Thymus (tissue), 11 donors: ENCODE measurements around the gene PTPN3. TPM values are rescaled to one million over a fixed set of nuclear protein-coding genes. Genes with fewer than 3 reads are reported as not detected.
"Not testable (repeated sequence)": the region's sequence is repeated elsewhere in the genome, so short reads cannot be mapped to it uniquely, and the experiment has no call there.

ENCODE experiments used
- DNase-seq, 9 donors: peaks; one replicate each; pipeline ENCODE4 v3.0.0-alpha.2; 2013; ENCODE audit warnings: low spot score in 9 of 9, low read depth in 6 of 9, missing footprints in 1 of 9
- H3K27ac ChIP-seq, 2 donors: one replicate each; pipeline ENCODE4 v1.5.1; 2013; ENCODE audit warnings: control low read depth in 1 of 2, low read depth in 1 of 2, low read length in 1 of 2, mild to moderate bottlenecking in 1 of 2, moderate library complexity in 1 of 2
- H3K27me3 ChIP-seq, 2 donors: one replicate each; pipeline ENCODE4 v1.5.1; 2013; ENCODE audit warnings: low read length in 1 of 2; ENCODE audit not compliant: control insufficient read depth in 2 of 2, insufficient read depth in 1 of 2
- H3K36me3 ChIP-seq, 2 donors: one replicate each; pipeline ENCODE4 v1.5.1; 2013; ENCODE audit warnings: low read length in 1 of 2, mild to moderate bottlenecking in 1 of 2, moderate library complexity in 1 of 2; ENCODE audit not compliant: control insufficient read depth in 2 of 2, insufficient read depth in 2 of 2
- H3K4me1 ChIP-seq, 2 donors: one replicate each; pipeline ENCODE4 v1.5.1; 2013; ENCODE audit warnings: low read length in 2 of 2; ENCODE audit not compliant: control insufficient read depth in 2 of 2, insufficient read depth in 2 of 2
- H3K4me3 ChIP-seq, 2 donors: one replicate each; pipeline ENCODE4 v1.5.1; 2013; ENCODE audit warnings: low read length in 2 of 2, control low read depth in 1 of 2, mild to moderate bottlenecking in 1 of 2
- H3K9me3 ChIP-seq, 2 donors: one replicate each; pipeline ENCODE4 v1.5.1; 2013; ENCODE audit warnings: low read length in 1 of 2, mild to moderate bottlenecking in 1 of 2; ENCODE audit not compliant: control insufficient read depth in 2 of 2, insufficient read depth in 1 of 2
- WGBS: extraction: QIAGEN DNeasy Blood & Tissue Kit; methylation state at CpG from one replicate; pipeline ENCODE4 v1.1.7; 2013; 5-methylcytosine and 5-hydroxymethylcytosine counted together
- polyA plus RNA-seq: library from polyadenylated mRNA; stranded (reverse); fragments of 200-250 nt; gene quantifications from one replicate; pipeline ENCODE4 v1.2.3, GENCODE V29; 2013
- total RNA-seq: library from RNA; stranded (reverse); fragments of 120-200 nt; gene quantifications from one replicate; pipeline ENCODE4 v1.2.4, GENCODE V29; 2013
- donor health status: healthy.

PTPN3 gene
- total and polyA plus RNA-seq, 2 donors, result 2.8 to 9.5 TPM

DNA sequence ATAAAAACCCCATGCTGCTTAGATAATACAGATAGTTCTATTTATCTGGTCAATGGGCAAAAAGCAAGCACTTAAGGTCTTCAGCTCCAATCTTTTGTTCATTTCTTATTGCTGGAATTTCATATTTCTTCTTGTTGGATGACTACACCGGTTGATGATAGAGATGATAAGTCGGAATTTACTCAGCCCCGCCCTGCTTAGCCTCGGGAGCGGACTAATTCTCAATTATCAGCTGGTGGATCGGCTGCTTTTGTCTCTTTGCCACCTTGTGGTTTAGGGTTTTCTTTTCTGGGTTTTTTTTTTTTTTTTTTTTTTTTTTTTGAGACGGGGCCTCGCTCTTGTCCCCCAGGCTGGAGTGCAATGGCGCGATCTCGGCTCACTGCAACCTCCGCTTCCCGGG lies 34.5 kb upstream of the PTPN3 start:
- 91% methylated on average over 13 of the region's 13 CpGs for WGBS
- H3K4me1 ChIP-seq, DNase-seq, H3K36me3 ChIP-seq, H3K4me3 ChIP-seq, H3K9me3 ChIP-seq, H3K27ac ChIP-seq, H3K27me3 ChIP-seq: not testable (repeated sequence)

DNA sequence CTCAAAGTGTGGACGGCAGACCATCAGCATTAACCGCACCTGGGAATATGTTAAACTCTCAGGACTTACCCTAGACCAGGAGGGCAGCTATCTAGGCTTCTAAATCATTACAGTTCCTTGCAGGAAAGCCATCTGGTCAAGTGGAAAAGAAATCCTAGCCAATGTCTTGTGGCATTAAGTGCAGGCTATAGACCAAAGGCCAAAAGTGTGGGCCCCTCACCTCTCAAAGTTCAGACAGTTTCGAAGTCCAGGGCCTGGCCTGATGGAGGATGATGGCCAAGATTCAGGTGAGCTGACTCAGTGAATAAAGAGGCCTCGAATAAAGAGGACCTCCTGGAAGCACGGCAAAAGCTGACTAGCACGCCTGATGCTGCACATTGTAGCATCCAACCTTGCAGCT lies 24.0 kb upstream of the PTPN3 start:
- no peaks in the 10 kb centered on the region for H3K9me3 ChIP-seq
- WGBS, result 91% methylated on average over 6 of the region's 6 CpGs
- DNase-seq, result no peak
- no peaks in the 10 kb centered on the region for H3K36me3 ChIP-seq
- no peaks in the 10 kb centered on the region for H3K27me3 ChIP-seq
- no peak overlapping the region for H3K4me3 ChIP-seq
- H3K4me1 ChIP-seq, result no peaks in the 10 kb centered on the region
- H3K27ac ChIP-seq, result no peak overlapping the region

DNA sequence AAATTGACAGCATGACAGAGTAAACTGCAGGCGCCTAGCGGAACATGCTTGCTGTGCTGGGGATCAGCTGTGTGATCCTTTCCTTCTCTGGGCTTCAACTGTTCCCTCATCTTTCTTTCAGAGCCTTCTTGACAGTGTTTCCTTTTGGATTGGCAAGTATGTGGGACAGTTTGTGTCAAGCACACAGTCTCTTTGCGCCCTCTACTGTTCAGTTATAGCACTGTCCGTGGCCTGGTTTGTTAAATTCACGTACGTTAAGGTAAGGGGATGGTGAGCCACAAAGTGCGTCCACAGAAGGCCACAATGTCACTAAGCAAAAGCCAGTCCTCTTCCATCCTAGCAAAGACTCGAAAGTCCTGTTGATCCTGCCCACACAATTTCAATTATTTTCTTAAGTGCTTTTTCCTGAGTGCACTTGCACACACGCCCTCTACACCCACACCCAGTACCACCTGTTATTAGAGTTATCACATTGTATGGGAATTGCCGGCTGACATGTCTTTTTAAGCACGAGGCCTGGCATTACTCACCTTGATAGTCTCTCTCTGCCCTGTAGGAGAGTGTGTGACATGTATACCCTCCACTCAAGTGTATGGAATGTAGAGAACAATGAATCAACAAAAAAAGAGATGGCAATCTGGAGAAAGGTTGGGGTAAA lies 22.5 kb upstream of the PTPN3 start:
- peak in 7 of 9 donors; percentile 8 to 62 (median 28) for DNase-seq
- Histone ChIP-seq H3K27me3 (no peaks in the 10 kb centered on the region), H3K9me3 (no peaks in the 10 kb centered on the region), H3K4me1 (no peaks in the 10 kb centered on the region), H3K27ac (no peak overlapping the region), H3K36me3 (no peaks in the 10 kb centered on the region), H3K4me3 (no peak overlapping the region)
- WGBS, result 26% methylated on average over 11 of the region's 11 CpGs

DNA sequence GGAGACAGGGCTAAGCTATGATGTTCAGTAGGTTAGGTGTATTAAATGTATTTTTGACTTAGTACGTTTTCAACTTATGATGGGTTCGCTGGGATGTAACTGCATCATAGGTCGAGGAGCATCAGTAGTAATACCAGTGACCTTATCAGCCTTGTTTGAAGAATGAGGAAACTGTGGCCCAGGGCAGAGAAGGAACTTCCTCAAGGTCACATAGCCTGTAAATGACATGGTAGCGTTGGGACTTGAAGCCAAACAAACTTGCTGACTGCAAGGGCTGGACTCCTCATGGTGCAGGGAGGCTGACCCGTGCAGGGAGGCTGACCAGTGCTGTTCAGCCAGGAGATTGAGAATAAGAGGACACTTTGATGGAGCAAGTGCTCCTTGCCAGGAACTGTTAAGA lies 21.3 kb upstream of the PTPN3 start:
- Histone ChIP-seq H3K9me3 (no peaks in the 10 kb centered on the region), H3K36me3 (no peaks in the 10 kb centered on the region), H3K27ac (no peak overlapping the region), H3K4me3 (no peak overlapping the region), H3K27me3 (no peaks in the 10 kb centered on the region), H3K4me1 (no peaks in the 10 kb centered on the region)
- WGBS, result 57% methylated on average over 5 of the region's 5 CpGs
- no peak for DNase-seq

DNA sequence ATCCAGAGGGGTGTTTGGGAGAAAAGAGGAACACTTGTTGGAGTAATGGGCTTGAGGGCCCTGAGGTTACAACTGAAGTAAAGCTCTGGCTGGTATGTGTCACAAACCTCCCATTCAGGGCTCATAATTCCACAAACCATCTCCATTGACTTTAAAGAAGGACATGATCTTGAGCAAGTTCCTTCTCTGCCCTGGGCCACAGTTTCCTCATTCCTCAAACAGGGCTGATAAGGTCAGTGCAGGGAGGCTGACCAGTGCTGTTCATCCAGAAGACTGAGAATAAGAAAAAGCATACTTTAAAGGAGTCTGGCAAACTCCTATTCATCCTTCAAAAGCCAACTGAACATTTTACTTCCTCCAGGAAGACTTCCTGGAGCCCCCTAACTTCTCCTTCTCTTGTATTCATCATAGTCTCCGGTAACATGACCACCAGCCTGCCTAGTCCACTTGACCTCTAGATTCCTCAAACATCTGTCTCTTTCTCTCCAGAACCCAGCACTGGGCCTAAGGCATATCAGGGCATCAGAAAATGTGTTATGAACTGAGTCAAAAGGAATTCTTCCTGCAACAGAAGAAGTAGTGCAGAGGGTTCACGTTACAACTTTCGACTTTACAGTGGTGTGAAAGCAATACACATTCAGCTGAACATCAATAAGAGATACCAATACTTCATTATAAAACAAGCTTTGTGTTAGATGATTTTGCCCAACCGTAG lies 20.7 kb upstream of the PTPN3 start:
- WGBS, result 90% methylated on average over 4 of the region's 4 CpGs
- no peak overlapping the region for H3K4me3 ChIP-seq
- H3K36me3 ChIP-seq, result no peaks in the 10 kb centered on the region
- H3K27me3 ChIP-seq, result no peaks in the 10 kb centered on the region
- no peaks in the 10 kb centered on the region for H3K4me1 ChIP-seq
- no peaks in the 10 kb centered on the region for H3K9me3 ChIP-seq
- no peak overlapping the region for H3K27ac ChIP-seq
- DNase-seq, result no peak

DNA sequence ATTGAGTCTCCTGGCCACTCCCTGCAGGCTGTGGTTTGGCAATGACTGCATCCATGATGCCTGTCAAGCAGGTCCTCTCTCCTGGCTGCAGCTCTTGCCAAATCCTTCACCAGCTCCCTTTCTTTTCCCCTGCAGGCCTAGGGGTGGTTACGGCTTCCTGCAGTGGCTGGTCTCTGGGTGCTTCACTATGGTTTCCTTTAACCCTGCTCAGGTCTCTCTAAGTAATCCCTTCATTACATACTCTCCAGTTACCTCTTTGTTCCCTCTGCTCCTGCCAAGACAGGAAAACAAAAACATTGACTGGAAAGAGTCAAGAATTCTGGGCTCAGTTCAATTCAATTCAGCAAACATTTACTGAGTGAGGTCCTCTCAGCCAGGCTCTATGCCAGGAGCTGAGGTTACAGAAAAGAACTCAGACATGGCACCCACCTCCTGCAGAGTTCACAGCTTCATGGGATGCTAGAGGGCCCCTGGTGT lies 19.8 kb upstream of the PTPN3 start:
- H3K27ac ChIP-seq, result no peak overlapping the region
- H3K36me3 ChIP-seq, result no peaks in the 10 kb centered on the region
- no peak for DNase-seq
- no peak overlapping the region for H3K4me3 ChIP-seq
- WGBS, result 95% methylated on average over 1 of the region's 1 CpG
- H3K27me3 ChIP-seq, result no peaks in the 10 kb centered on the region
- no peaks in the 10 kb centered on the region for H3K4me1 ChIP-seq
- no peaks in the 10 kb centered on the region for H3K9me3 ChIP-seq

DNA sequence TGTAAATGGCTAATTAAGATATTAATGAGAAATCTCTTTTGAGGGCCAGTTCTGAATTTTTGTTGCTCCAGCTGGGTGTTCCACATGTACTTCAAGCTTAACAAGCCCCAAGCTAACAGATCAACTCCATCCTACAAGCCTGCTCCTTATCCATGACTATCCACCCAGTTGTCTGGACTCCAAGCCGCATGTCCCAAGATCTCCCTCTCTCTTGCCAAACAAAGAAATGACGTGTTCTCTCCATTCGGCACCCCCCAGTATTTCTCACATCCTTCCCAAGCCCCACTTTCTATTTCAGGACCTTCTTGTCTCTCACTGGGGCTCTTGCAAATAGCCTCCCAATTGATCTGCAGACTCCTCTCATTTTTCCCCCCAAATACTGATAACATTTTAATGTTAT lies 15.8 kb upstream of the PTPN3 start:
- Histone ChIP-seq H3K36me3 (no peaks in the 10 kb centered on the region), H3K27me3 (no peaks in the 10 kb centered on the region), H3K4me3 (no peak overlapping the region), H3K27ac (no peak overlapping the region), H3K4me1 (no peaks in the 10 kb centered on the region), H3K9me3 (no peaks in the 10 kb centered on the region)
- WGBS, result 97% methylated on average over 3 of the region's 3 CpGs
- DNase-seq, result no peak

DNA sequence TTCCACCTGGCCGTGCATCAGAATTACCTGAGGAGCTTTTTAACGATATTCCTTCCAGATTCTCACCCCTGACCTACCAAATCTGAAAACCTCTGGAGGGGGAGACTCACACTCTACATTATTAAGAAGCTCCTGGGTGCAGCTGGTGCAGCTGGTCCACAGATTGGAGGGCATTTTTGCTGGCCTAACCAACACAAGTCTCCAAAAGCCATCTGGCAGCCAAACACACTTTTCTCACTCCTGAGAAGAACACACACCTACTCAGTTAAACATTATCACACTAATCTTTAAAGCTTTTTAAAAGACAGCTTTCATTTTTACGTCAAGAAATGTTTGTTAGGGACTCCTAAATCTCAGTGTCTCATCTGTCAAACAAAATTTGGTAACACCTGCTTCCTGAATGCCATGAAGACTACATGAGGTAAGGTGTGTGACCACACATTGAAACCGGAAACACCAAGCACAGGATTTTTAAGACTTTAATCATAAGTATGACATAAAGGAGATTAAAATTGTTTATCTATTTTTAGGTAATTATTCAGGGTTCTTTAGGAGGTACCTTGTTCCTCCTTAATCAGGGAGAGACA lies 14.2 kb upstream of the PTPN3 start:
- WGBS, result 68% methylated on average over 4 of the region's 4 CpGs
- Histone ChIP-seq H3K27ac (no peak overlapping the region), H3K27me3 (no peaks in the 10 kb centered on the region), H3K36me3 (no peaks in the 10 kb centered on the region), H3K4me1 (no peaks in the 10 kb centered on the region), H3K9me3 (no peaks in the 10 kb centered on the region), H3K4me3 (no peak overlapping the region)
- DNase-seq, result no peak

DNA sequence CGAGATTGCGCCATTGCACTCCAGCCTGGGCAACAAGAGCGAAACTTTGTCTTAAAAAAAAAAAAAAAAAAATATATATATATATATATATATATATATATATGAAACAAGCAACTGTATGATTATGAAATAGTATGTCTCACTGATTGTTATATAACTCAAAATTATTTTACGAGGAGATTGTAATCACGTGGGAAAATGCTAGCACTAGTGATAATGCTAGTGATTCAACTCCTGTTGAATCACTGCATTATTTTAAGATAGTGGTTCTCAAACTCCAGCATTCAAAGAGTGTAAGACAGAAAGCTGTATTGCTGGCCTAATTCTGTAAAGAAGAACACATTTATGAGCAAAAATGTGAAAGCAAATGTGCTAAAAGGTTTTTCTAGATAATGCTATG lies 12.4 kb upstream of the PTPN3 start:
- Histone ChIP-seq H3K9me3 (no peaks in the 10 kb centered on the region), H3K4me3 (no peak overlapping the region), H3K27ac (no peak overlapping the region), H3K27me3 (no peaks in the 10 kb centered on the region), H3K36me3 (no peaks in the 10 kb centered on the region), H3K4me1 (no peaks in the 10 kb centered on the region)
- over 99% methylated on average over 5 of the region's 5 CpGs for WGBS
- no peak for DNase-seq
